Right renal cortex interstitium (tissue), 3 donors: ENCODE measurements around the gene CYP1B1. TPM values are rescaled to one million over a fixed set of nuclear protein-coding genes. Genes with fewer than 3 reads are reported as not detected.
"Not testable (repeated sequence)": the region's sequence is repeated elsewhere in the genome, so short reads cannot be mapped to it uniquely, and the experiment has no call there.

Source experiments
- DNase-seq, 3 donors: peaks; one replicate each; pipeline ENCODE4 v3.0.0-alpha.2; 2013; ENCODE audit warnings: low read depth in 3 of 3, low spot score in 2 of 3
- polyA plus RNA-seq, 3 donors: library from polyadenylated mRNA; unstranded; fragments of 120-200 nt; gene quantifications; one replicate each; pipeline ENCODE4 v1.2.1, GENCODE V29; 2013; ENCODE audit not compliant: insufficient read length in 3 of 3

Gene CYP1B1
- polyA plus RNA-seq, 3 donors: 95.8 to 137 (median 122) TPM

DNA sequence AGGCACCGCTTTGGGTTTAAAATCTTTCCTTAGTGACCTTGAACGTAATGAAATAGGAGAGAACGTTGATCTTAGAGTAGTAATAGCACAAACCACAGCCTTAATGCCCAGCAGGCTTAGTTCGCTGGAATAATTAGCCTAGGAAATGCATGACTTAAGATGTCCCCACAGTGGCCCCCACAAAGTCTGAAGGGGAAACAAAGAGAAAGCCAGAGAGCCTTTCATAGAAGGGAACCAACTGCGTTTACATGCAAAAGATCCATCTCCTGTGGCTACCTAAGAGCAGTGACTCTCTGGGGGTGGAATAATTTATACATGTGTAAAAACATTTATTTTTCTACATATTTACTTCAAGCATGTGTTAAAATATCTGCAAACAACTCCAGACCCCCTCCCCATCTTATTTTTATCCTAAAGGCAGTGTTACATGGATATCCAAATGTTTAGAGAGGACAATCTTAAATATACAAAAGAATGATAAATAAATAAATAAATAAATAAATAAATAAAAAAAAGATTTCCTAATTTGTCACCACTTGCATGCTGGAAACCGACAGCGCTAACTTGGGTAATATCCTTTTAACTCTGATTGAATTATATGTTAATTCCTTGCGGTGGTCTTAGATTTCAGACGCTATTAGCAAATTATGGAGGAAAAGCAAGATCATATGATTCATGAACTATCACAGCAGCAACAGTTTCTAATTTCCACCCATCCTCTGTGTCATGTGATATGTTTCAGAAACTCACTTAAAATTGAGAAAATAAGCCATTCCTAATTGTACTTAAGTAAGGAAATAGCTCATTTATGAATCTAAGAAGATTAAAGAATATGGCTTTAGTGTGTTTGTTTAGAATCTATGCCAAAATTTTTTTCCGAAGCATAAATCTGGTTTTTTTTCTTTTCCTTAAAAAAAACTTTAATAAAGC is 23.4 kb upstream of the CYP1B1 start:
- DNase-seq: no peak

DNA sequence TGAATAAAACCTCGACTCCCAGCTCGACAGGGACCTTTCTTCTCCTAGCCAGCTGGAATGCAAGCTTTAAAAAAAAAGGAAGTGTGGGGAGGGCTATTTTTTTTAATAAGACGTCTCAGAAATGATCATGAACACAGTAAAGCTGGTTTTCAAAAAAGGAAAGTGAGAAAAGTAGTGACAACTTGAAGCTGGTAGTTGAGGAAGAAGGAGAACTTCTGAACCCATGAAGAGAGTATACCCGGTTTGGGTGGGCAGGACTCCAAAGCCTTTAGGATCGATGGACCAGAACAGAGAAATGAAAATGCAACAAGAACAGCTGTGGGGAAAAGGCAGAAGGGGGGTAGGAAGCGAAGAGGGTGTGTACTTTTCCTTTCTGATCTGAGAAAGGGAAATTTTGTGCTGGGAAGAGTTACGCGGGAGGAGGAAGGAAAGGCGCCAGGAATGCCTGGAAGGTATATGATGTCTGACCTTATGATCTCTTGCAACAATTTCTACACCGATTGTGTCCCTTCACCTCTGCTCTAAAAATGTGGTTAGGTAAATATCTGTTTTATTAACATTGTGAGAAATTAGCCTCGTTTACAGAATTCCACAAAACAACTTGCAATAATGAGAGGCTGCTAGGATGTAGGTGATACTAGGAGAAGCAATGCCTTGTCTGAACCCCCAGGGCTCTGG is 22.6 kb upstream of the CYP1B1 start:
- no peak for DNase-seq

DNA sequence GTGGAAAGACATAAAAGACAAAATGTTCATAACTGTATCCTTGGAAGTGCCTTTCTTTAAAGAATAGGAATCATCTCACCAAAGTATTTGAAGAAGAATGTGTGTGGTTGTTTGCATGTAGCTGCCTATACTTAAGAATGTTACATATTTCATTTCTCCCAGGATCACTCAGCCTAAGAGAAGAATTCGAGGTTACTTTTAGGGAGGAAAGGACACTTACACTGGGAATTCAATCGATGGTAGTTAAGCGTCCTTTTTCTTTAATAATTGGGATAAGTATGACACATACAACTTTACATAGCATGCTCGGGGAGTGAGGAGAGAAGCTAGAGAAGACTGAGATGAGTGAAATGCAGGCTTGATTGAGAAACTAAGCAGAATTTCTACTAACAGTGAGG is 22.0 kb upstream of the CYP1B1 start:
- no peak for DNase-seq

DNA sequence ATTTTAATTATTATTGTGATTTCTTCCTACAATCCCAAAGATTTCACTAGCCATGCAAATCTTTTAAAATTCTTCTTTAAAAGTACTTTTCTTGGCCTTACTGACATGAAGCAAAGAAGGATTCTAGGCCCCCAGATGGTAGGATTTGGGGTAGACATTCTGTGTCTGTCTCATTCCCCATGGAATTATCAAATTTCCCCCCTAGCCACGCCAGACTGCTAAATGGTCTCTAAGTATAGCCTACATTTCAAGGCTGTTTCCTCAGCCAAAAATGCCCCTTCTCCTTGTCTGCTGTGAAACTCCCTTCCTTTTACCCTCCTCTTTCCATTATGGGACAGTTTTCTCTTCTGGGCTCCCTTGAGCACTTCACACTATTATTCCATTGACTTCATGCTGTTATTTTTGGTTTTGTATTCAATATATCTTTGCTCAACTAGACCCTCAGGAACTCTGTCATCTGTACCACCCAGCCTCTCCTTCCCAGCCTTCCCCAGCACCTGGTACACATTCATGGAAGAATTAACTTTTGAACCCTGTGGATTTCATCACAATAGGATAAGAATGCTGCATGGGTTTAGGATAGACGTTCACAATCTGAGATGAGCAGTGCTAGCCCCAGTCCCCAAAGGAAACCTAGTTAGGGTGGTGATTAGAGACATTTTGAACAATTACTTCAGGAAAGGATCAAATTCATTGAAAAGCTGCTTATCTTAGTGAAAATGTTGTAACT is 21.5 kb upstream of the CYP1B1 start:
- DNase-seq: no peak

DNA sequence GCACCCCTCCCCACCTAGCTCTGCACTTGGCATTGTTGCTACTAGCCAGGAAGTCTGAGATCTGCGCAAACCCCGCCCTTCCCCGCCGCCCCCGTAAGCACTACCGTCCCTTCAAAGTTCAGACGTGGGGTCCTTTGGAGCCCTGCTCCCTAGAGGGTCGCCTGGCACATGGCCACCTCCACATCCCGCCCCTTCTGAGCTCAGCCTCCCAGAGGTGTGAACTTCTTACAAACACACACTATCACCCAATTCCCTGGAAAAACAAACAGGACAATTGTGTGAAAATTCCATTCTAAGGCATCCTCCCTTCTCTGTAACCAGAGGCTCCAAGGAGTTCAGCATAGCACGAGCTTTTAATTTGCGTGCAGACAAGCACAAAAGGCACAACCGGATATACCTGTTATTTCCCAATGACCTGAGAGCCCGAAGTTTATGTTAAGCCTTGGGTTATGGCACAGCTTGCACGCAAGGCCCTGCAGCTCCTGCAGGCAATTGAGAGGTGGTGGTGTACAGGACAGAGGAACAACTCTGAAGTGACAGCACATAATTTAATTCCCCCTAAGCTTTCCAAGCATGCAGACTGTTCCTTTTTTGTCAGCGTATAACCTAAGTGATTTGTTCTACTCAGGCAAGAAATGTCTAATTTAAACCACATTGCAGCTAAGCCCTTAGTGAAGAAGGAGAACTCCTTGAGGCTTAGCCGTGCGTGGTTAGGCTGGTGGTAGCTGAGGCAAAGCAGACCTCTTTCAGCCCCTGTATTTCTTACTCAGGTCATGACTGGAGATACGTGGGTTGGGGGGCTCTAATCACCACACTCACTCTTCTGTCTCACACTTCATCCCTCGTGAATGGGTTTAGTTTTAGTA is 20.3 kb upstream of the CYP1B1 start:
- no peak for DNase-seq

DNA sequence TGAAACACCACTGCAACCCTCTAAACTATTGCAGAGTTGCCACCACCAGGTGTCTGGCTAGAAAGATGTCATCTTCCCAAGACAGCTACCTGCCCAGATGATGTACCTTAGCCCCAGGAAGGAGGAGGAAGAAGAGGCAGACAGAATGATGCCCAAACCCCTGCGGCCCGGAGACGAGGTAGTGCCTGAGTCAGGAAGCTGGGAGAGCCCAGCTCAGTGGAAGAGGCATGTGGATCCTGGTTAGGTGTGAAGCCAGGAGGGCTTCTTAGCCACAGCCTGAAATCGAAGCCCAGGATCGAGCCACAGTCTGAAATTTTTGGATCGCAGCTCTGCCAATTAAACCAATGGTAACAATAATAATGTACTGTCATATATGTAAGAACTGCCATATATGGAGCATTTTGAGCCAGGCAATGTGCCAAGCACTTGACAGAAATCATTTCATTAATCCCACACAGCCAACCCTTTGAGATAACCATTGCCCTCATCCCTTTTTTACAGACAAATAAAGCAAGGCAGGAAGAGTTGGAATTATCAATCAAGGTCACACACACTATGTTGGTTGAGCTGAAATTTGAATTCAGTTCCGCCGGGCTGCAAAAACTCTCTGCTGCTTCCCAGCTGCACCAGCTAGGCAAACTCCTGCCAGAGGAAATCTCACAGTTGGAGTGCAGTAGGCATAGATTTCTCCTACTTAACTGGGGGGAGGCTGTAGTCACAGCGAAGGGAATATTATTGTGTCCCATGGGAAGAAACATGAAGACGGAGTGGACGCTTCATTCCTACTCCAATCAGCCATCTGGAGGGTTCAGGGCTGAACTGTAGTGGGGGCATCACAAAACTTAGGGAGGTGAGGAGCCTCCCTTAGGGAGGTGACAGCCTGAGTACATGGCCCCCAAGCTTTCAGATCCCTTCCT is 19.4 kb upstream of the CYP1B1 start:
- DNase-seq: no peak

DNA sequence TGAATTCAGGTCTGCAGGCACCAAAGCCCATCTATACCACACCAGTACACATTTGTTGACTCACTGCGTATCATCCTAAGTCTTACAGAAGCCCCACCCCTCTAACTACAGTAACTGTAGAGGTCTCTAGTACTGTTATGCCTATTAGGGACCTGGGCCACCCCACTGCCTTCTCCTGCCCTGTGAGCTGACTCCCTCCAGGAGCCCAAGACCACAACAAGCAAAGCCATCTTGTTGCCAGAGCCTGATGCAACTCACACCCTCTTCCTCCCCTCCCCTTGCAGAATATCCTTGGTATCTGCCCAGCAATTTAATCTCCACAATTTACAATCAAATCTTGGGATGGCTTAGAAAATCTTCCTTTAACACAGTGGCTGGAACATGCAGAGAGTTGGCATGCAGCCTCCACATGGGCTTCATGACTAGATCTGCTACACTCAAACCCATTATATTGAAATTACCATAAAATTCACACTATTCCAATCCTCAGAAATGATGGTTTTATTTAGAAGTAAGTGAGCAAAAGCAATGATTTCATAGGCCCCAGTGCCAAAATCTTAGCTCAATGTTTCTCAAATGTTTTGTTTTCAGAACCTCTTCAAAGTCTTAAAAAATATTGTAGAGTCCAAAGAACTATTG is 17.7 kb upstream of the CYP1B1 start:
- no peak for DNase-seq

DNA sequence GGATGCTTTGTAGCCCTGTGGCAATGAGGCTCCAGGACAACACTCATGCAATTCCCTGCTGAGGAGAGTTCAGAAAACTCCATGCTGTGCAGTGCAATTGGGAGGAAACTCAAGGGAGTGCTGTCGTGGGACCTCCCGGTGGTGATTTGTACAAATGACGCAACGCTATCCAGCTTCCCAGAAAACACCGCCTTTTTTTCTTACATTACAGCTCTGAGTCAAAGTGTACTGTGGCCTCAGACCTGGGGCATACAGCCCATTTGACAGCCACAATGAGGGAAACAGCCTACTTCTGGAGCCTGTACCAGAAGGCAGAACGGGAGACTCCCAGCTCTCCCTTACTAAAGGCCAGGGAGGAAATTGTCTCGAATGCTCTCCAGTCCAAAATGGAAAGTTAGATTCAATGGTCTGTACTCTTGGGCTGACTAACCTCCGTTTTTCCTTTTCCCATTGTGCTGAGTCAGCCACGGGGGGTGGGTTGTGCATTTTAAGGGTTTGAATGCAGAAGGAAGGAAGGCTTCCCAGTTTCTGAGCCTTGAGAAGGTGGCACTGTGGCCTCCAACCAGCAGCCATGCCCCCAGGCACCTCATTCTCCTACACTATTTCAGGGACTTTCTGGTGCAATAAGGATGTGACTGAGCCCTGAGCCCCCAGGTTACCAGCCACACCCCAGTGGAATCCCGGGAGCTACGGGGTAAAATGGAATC is 16.4 kb upstream of the CYP1B1 start:
- DNase-seq: no peak

DNA sequence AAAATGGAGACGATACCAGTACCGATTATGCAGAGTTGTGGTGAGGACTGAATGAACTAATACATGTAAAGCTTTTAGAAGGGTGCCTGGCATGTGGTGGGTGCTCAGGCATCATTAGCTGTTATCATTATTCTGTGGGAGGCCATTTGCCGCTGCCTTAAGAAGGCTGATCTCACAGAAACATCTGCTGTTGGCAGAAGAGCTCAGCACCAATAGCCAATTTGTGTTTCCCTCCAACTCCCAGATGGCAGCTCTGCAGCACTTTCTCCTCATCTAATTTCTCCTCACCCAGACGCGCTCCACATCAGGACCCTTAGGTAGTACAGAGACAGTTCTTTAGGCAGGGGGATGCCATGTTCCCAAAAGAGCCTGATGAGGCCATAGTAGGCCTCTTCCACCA is 15.8 kb upstream of the CYP1B1 start:
- DNase-seq: no peak

DNA sequence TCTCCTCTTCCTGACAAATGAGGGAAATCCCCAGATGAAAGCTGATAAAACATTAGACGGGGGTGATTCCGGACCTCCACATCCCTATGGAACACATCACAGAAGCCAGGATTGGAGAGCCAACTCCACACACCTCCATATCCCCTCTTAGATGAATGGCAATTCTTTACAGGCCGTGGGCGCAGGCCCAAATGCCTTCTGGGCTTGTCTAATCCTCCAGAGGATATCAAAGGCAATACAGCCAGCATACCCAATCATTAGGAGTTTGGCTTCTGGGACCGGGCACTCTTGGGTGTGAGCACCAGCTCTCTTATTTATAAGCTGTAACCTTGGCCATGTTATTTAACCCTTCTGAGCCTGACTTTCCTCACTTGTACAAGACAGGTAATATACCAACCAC is 15.0 kb upstream of the CYP1B1 start:
- no peak for DNase-seq

DNA sequence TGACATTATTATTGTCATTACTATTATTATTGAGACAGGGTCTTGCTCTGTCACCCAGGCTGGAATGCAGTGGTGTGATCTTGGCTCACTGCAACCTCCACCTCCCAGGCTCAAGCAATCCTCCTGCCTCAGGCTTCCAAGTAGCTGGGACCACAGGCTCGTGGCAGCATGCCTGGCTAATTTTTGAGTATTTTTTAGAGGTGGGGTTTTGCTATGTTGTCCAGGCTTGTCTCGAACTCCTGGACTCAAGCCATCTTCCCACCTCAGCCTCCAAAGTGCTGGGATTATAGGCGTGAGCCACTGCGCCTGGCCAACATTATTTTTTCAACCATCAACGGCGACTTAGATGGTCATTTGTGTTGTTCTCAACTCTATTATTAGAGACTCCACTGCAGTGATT is 14.3 kb upstream of the CYP1B1 start:
- not testable (repeated sequence) for DNase-seq

DNA sequence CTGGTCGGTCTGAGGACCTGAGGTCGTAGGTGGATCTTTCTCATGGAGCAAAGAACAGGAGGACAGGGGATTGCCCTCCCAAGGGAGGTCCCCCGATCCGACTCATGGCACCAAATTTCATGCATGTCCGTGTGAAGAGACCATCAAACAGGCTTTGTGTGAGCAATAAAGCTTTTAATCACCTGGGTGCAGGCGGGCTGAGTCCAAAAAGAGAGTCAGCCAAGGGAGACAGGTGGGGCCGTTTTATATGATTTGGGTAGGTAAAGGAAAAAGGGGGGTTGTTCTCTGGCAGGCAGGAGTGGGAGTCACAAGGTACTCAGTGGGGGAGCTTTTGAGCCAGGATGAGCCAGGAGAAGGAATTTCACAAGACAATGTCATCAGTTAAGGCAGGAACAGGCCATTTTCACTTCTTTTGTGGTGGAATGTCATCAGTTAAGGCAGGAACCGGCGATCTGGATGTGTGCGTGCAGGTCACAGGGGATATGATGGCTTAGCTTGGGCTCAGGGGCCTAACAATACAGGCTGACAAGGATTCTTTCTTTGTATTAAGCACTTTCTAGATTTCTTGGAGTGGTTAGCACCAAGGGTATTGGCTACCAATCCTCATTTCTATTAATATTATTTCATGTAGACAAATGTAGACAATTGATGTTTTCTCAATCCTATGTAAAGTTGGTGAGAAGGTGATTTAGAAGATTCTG is 10.2 kb upstream of the CYP1B1 start:
- DNase-seq: not testable (repeated sequence)

DNA sequence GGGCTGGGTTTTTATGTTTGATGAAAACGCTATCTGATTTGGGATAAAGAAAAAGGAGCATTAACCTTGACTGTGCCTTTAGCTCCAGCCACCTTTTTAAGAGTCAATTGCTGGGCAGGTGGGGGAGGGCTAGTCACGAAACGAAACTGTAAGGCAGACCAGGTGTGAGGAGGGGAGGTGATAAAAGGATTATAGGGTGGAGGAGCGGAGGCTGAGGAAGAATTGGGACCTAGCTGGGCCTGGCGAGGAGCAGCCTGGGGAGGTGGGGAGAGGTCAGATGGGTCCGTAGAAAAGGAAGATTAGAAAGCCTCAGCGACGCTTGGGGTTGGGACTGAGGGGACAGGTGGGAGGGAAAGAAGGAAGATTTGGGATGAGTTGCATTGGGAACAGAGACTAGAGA is 8.6 kb upstream of the CYP1B1 start:
- DNase-seq: not testable (repeated sequence)

DNA sequence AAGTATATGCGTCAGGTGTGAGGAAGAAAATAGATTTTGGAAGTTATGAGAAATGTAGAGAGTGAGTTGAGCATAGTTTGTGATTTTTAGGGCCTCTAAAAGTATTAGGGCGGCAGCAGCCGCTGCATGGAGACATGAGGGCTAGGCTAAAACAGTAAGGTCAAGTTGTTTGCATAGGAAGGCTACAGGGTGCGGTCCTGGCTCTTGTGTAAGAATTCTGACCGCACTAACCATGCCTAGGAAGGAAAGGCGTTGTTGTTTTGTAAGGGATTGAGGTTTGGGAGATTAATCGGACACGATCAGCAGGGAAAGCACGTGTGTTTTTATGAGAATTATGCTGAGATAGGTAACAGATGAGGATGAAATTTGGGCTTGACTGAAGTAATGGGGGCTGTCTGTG is 6.8 kb upstream of the CYP1B1 start:
- DNase-seq: not testable (repeated sequence)

DNA sequence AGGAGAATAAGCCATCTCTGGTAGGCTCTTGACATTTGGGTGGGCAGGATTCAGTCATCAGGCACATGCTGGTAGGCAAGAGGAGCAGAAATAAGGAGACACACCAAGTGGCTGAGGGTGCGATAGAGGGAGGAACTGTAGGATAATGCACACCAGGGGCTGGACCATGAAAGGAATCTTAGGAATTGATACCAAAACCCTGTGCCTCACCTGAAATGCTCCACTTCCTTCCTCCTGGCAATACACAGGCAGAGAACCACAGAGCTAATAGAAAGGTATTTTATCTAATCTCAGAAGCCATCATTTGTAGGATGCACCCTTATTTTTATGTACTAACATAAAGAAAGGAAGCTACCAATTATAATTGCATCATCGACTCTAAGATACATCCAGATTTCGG is 4.4 kb upstream of the CYP1B1 start:
- no peak for DNase-seq

DNA sequence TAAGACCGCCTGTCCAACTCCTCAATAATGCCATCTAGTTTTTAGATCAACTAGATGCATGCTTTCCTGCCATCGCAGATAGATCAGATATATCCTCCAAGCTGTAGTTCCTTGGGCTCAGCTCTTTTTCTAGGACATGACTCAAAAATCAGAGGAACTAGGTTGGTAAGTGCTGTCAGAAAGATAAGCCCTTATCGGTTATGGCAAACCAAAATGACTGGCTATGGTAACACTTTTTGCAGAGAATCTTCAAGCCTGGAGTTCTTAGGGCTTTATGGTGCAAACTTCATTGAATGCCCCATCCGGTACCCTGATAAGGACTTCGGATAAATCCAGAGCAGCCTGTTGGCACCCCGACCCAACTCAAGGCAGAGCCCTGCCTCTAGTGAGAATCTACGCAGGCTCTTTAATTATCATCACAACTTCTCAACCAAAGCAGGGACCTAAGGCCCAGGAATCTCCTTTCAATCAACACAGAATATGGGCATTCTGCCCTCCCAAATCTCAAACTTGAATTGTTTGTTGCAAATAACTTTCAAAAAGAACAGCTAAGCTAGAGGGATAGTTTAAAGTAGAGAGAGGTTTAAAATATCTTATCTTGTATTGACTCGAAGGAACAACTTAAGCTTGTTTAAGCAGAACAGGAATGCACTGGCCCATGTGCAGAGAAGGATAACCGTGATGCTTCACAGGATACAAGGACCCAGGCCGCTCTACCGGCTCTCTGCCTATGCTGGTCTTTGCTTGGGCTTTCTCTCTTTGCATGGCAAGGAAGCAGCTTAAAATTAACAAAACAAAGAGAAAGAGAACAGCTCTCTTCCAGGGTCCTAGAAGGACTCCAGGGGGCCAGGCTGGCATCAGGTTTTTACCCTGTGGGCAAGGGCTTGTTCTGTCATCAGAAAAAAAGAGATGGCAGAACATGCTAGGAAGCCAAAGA is 3.4 kb upstream of the CYP1B1 start:
- no peak for DNase-seq

DNA sequence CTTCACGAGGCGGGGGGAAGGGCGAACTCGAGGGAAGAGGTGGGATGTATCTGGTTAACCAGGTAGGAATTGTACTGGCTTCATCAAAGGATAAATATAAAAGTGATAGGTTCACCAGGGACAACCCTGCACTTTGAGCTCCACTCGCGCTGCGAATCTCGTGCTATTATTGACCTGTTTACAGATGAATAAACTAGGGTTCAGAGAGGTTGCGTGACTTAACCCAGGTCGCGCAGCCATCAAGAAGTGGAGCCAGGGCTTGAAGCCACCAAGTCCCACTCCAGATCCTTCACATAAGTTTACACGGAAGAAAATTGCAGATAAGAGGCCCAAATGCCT is 1.4 kb upstream of the CYP1B1 start:
- no peak for DNase-seq
